ENCODE results near the gene RGPD5.
"Not testable (repeated sequence)": the region's sequence is repeated elsewhere in the genome, so short reads cannot be mapped to it uniquely, and the experiment has no call there.

DNA sequence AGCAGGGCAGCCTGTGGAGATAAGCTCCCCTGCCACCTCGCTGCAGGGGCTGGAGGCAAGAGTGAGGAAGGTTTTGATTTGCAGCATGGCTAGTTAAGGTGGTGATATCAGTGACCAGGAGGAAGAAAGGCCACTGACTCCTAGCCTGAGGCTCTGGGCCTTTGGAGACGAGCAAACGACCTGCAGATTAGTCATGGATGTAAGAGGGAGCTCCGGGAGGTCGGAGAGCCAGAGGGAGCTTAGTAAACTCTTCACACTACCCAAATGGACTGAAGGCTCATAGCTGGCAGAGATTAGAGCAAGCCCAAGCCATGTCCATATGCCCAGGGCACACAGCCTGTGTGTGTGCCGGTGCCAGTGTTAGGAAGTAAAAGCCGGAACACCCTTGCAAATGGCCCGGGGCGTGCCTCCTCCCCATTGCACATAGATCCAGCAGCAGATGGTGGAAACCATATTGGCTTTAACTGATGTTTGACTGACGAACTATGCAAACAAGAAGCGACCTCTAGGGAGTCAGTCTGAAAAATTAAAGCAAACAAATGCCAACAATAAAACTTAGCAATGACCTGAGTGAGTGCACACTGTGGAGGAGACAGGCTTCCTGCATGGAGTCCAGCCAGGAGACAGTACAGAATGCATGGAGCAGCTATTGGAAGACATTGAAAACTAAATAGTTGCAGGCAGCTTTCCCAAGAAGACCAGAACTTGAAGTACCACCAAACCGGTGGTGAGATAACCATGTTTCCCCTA is 2.4 kb upstream of the RGPD5 start:
- TF ChIP-seq RARB, ISL1, ZFP30, GLIS3 (CRISPR knock-in tag; IDR thresholded peaks at IDR 0.05): not testable (repeated sequence)
- TF ChIP-seq, protein P1, sequence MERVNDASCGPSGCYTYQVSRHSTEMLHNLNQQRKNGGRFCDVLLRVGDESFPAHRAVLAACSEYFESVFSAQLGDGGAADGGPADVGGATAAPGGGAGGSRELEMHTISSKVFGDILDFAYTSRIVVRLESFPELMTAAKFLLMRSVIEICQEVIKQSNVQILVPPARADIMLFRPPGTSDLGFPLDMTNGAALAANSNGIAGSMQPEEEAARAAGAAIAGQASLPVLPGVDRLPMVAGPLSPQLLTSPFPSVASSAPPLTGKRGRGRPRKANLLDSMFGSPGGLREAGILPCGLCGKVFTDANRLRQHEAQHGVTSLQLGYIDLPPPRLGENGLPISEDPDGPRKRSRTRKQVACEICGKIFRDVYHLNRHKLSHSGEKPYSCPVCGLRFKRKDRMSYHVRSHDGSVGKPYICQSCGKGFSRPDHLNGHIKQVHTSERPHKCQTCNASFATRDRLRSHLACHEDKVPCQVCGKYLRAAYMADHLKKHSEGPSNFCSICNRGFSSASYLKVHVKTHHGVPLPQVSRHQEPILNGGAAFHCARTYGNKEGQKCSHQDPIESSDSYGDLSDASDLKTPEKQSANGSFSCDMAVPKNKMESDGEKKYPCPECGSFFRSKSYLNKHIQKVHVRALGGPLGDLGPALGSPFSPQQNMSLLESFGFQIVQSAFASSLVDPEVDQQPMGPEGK (CRISPR knock-in tag; IDR thresholded peaks at IDR 0.05; ENCODE audit: borderline replicate concordance), result not testable (repeated sequence)
- TF ChIP-seq, protein P2, sequence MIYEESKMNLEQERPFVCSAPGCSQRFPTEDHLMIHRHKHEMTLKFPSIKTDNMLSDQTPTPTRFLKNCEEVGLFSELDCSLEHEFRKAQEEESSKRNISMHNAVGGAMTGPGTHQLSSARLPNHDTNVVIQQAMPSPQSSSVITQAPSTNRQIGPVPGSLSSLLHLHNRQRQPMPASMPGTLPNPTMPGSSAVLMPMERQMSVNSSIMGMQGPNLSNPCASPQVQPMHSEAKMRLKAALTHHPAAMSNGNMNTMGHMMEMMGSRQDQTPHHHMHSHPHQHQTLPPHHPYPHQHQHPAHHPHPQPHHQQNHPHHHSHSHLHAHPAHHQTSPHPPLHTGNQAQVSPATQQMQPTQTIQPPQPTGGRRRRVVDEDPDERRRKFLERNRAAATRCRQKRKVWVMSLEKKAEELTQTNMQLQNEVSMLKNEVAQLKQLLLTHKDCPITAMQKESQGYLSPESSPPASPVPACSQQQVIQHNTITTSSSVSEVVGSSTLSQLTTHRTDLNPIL (CRISPR knock-in tag; IDR thresholded peaks at IDR 0.05; ENCODE audit: low read depth), result not testable (repeated sequence)

Data from SK-N-SH treated with all-trans-retinoic acid at 6 μM for 48 hours (cell line).